Measurements from ENCODE around the gene NINJ2. TPM values are rescaled to one million over a fixed set of nuclear protein-coding genes. Genes with fewer than 3 reads are reported as not detected.

The NINJ2 gene
- total RNA-seq, 1 donor from 2014 or later: 12.6 TPM

GRCh38 chr12:549476-550082 lies 113.7 kb downstream of the NINJ2 start:
- intact Hi-C loops (cut with DNase I): no loop called here
- ATAC-seq (ENCODE audit: poor library complexity): peak; percentile 48
- peak; percentile 62 for DNase-seq

GRCh38 chr12:547883-548470 lies 115.3 kb downstream of the NINJ2 start:
- ATAC-seq (ENCODE audit: poor library complexity) (no peak), DNase-seq (no peak)
- intact Hi-C loops (cut with DNase I): loop anchor here (2.0 kb wide), 1 partner anchor 97 kb away; no protein-coding TSS in a partner anchor

- DNase-seq: peak; percentile 78
- peak; percentile 60 for ATAC-seq (ENCODE audit: poor library complexity)
- intact Hi-C loops (cut with DNase I): loop anchor here (2.0 kb wide), 1 partner anchor 96 kb away; no protein-coding TSS in a partner anchor
Observed at GRCh38 chr12:546920-547845, 116.1 kb downstream of the NINJ2 start.

GRCh38 chr12:546265-546919 lies 116.9 kb downstream of the NINJ2 start:
- no peak for DNase-seq
- intact Hi-C loops (cut with DNase I): loop anchor here (2.0 kb wide), 1 partner anchor 96 kb away; no protein-coding TSS in a partner anchor
- no peak for ATAC-seq (ENCODE audit: poor library complexity)

- ATAC-seq (ENCODE audit: poor library complexity) (no peak), DNase-seq (no peak)
- intact Hi-C loops (cut with DNase I): loop anchor here (2.0 kb wide), 1 partner anchor 95 kb away; no protein-coding TSS in a partner anchor
Observed at GRCh38 chr12:545835-546234, 117.4 kb downstream of the NINJ2 start.

GRCh38 chr12:544941-545635 lies 118.2 kb downstream of the NINJ2 start:
- ATAC-seq (ENCODE audit: poor library complexity) (no peak), DNase-seq (no peak)
- intact Hi-C loops (cut with DNase I): no loop called here

- ATAC-seq (ENCODE audit: poor library complexity) (no peak), DNase-seq (no peak)
- intact Hi-C loops (cut with DNase I): no loop called here
Observed at GRCh38 chr12:544142-544541, 119.1 kb downstream of the NINJ2 start.

GRCh38 chr12:543114-543451 lies 120.2 kb downstream of the NINJ2 start:
- intact Hi-C loops (cut with DNase I): no loop called here
- DNase-seq (no peak), ATAC-seq (ENCODE audit: poor library complexity) (no peak)

- DNase-seq: peak; percentile 53
- intact Hi-C loops (cut with DNase I): no loop called here
- peak; percentile 38 for ATAC-seq (ENCODE audit: poor library complexity)
Observed at GRCh38 chr12:542395-543113, 120.7 kb downstream of the NINJ2 start.

GRCh38 chr12:541676-542324 lies 121.4 kb downstream of the NINJ2 start:
- peak; percentile 31 for ATAC-seq (ENCODE audit: poor library complexity)
- intact Hi-C loops (cut with DNase I): no loop called here
- DNase-seq: no peak

- ATAC-seq (ENCODE audit: poor library complexity): no peak
- intact Hi-C loops (cut with DNase I): no loop called here
Observed at GRCh38 chr12:539540-540310, 123.5 kb downstream of the NINJ2 start.

GRCh38 chr12:538731-539539 lies 124.3 kb downstream of the NINJ2 start:
- ATAC-seq (ENCODE audit: poor library complexity) (peak; percentile 70), DNase-seq (peak; percentile 84)
- intact Hi-C loops (cut with DNase I): no loop called here

More at GRCh38 chr12:539540-540310, 123.5 kb downstream of the NINJ2 start:
- DNase-seq: no peak

- ATAC-seq (ENCODE audit: poor library complexity) (no peak), DNase-seq (no peak)
- intact Hi-C loops (cut with DNase I): no loop called here
Observed at GRCh38 chr12:537772-538171, 125.5 kb downstream of the NINJ2 start.

- DNase-seq: no peak
- intact Hi-C loops (cut with DNase I): no loop called here
Observed at GRCh38 chr12:536751-537245, 126.4 kb downstream of the NINJ2 start.

GRCh38 chr12:535396-535795 lies 127.8 kb downstream of the NINJ2 start:
- intact Hi-C loops (cut with DNase I): no loop called here
- DNase-seq (no peak), ATAC-seq (ENCODE audit: poor library complexity) (no peak)

More at GRCh38 chr12:536751-537245, 126.4 kb downstream of the NINJ2 start:
- ATAC-seq (ENCODE audit: poor library complexity): no peak

GRCh38 chr12:534216-534615 lies 129.0 kb downstream of the NINJ2 start:
- no peak for DNase-seq
- no peak for ATAC-seq (ENCODE audit: poor library complexity)

More at GRCh38 chr12:534216-534615, 129.0 kb downstream of the NINJ2 start:
- intact Hi-C loops (cut with DNase I): no loop called here

All from Right ventricle myocardium superior (tissue), 1 donor.